ENCODE data around the gene PLXNA1. TPM values are rescaled to one million over a fixed set of nuclear protein-coding genes. Genes with fewer than 3 reads are reported as not detected.

Gene PLXNA1
- total RNA-seq, 1 donor from 2014 or later: 55.2 TPM

DNA sequence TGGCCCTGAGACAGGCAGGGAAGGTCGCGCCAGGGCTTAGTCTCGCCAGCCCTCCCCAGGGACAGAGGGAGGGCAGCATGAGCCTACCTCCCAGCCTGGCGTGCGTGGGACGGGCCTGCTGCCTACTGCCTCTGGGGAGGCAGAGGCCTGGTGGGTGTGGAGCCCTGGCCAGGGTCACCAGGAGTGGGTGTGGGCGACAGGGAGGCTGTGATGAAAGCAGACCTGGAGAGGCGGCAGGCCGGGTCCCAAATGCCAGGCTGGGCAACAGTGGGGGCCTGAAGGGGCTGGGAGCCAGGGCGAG, 33.1 kb downstream of the PLXNA1 start:
- Mint-ChIP-seq H3K27me3 (ENCODE audit: low read depth) (no peaks in the 10 kb centered on the region), H3K9me3 (no peaks in the 10 kb centered on the region)

DNA sequence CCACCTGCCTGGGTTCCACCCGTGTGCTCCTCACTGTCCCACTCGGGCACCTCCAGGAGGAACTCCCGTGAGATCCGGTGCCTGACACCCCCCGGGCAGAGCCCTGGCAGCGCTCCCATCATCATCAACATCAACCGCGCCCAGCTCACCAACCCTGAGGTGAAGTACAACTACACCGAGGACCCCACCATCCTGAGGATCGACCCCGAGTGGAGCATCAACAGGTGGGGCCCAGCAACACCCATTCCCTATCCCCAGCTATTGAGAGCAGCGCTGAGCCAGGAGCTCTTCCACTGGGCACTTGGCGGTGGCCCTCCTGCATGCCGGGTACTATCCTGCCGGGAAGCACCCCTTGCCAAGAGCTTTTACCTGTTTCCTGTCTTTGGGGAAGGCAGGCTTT, 33.5 kb downstream of the PLXNA1 start:
- peaks cover 15% of the 10 kb centered on the region for H3K36me3 Mint-ChIP-seq
- peaks cover 8% of the 10 kb centered on the region for H3K4me1 Mint-ChIP-seq
- no peak overlapping the region for H3K4me3 Mint-ChIP-seq
- no peaks in the 10 kb centered on the region for H3K9me3 Mint-ChIP-seq
- no peak for TF ChIP-seq CTCF (IDR thresholded peaks at IDR 0.05; ENCODE audit: unreplicated experiment)
- H3K27ac Mint-ChIP-seq: no peak overlapping the region
- no peak for DNase-seq (ENCODE audit: low spot score in 2 of 2, unreplicated experiment in 2 of 2)
- no peaks in the 10 kb centered on the region for H3K27me3 Mint-ChIP-seq (ENCODE audit: low read depth)

More for the DNA sequence above, 33.1 kb downstream of the PLXNA1 start:
- Mint-ChIP-seq H3K36me3 (peaks cover 13% of the 10 kb centered on the region), H3K27ac (no peak overlapping the region), H3K4me1 (peaks cover 8% of the 10 kb centered on the region), H3K4me3 (no peak overlapping the region)
- no peak for TF ChIP-seq CTCF (IDR thresholded peaks at IDR 0.05; ENCODE audit: unreplicated experiment)
- DNase-seq (ENCODE audit: low spot score in 2 of 2, unreplicated experiment in 2 of 2): no peak

GRCh38 chr3:127017229-127017628, 34.3 kb downstream of the PLXNA1 start:
- Mint-ChIP-seq H3K36me3 (peaks cover 15% of the 10 kb centered on the region), H3K4me3 (no peak overlapping the region)

GRCh38 chr3:127017781-127018180, 34.9 kb downstream of the PLXNA1 start:
- no peak for TF ChIP-seq CTCF (IDR thresholded peaks at IDR 0.05; ENCODE audit: unreplicated experiment)
- H3K36me3 Mint-ChIP-seq: peaks cover 15% of the 10 kb centered on the region
- no peaks in the 10 kb centered on the region for H3K9me3 Mint-ChIP-seq

More at GRCh38 chr3:127017229-127017628, 34.3 kb downstream of the PLXNA1 start:
- Mint-ChIP-seq H3K9me3 (no peaks in the 10 kb centered on the region), H3K4me1 (peaks cover 8% of the 10 kb centered on the region), H3K27me3 (ENCODE audit: low read depth) (no peaks in the 10 kb centered on the region), H3K27ac (no peak overlapping the region)
- no peak for DNase-seq (ENCODE audit: low spot score in 2 of 2, unreplicated experiment in 2 of 2)
- no peak for TF ChIP-seq CTCF (IDR thresholded peaks at IDR 0.05; ENCODE audit: unreplicated experiment)

DNA sequence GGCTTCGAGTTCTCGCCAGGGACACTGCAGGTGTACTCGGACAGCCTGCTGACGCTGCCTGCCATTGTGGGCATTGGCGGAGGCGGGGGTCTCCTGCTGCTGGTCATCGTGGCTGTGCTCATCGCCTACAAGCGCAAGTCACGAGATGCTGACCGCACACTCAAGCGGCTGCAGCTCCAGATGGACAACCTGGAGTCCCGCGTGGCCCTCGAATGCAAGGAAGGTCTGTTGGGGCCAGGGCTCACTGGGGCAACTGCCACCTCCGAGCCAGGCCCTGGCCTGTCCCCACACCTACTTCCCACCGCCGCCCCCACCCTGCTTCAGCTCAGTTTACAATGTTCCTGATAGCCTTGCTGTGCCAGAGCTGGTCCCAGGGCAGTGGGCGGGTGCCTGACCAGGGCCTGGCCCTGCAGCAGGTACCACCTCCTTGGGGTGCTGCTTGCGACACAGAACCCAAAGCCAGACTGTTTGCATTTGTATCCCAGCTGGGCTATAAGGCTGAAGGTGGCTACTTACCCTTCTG, 35.5 kb downstream of the PLXNA1 start:
- no peaks in the 10 kb centered on the region for H3K9me3 Mint-ChIP-seq
- H3K4me1 Mint-ChIP-seq: peaks cover 3% of the 10 kb centered on the region
- H3K27ac Mint-ChIP-seq: no peak overlapping the region
- H3K36me3 Mint-ChIP-seq: peaks cover 15% of the 10 kb centered on the region
- DNase-seq (ENCODE audit: low spot score in 2 of 2, unreplicated experiment in 2 of 2): no peak
- no peak for TF ChIP-seq CTCF (IDR thresholded peaks at IDR 0.05; ENCODE audit: unreplicated experiment)
- no peaks in the 10 kb centered on the region for H3K27me3 Mint-ChIP-seq (ENCODE audit: low read depth)
- H3K4me3 Mint-ChIP-seq: no peak overlapping the region

More at GRCh38 chr3:127017781-127018180, 34.9 kb downstream of the PLXNA1 start:
- peaks cover 8% of the 10 kb centered on the region for H3K4me1 Mint-ChIP-seq
- H3K27me3 Mint-ChIP-seq (ENCODE audit: low read depth): no peaks in the 10 kb centered on the region
- H3K27ac Mint-ChIP-seq: no peak overlapping the region
- no peak for DNase-seq (ENCODE audit: low spot score in 2 of 2, unreplicated experiment in 2 of 2)
- H3K4me3 Mint-ChIP-seq: no peak overlapping the region

- no peaks in the 10 kb centered on the region for H3K9me3 Mint-ChIP-seq
- peaks cover 11% of the 10 kb centered on the region for H3K36me3 Mint-ChIP-seq
- no peak for DNase-seq (ENCODE audit: low spot score in 2 of 2, unreplicated experiment in 2 of 2)
- no peak for TF ChIP-seq CTCF (IDR thresholded peaks at IDR 0.05; ENCODE audit: unreplicated experiment)
- no peak overlapping the region for H3K4me3 Mint-ChIP-seq
- H3K27me3 Mint-ChIP-seq (ENCODE audit: low read depth): no peaks in the 10 kb centered on the region
- no peak overlapping the region for H3K27ac Mint-ChIP-seq
- H3K4me1 Mint-ChIP-seq: no peaks in the 10 kb centered on the region
Measured at GRCh38 chr3:127019449-127019848, 36.5 kb downstream of the PLXNA1 start.

Data from mesothelial cell of epicardium (in vitro differentiated cells).